Lung (tissue), 12 donors: ENCODE data around the gene PRKD2. TPM values are rescaled to one million over a fixed set of nuclear protein-coding genes. Genes with fewer than 3 reads are reported as not detected.

ENCODE experiments used
- ATAC-seq: fragments of 200-7000 bp; cut with Tn5 transposase; one replicate; pipeline ENCODE4 v1.9.1; 2020; ENCODE audit warnings: moderate number of reproducible peaks; ENCODE audit not compliant: insufficient read depth, low FRiP score
- DNase-seq, 3 donors: peaks; one replicate each; pipeline ENCODE4 v3.0.0-alpha.2; 2013 to 2017
- H3K27ac ChIP-seq, 2 donors: one replicate each; pipeline ENCODE4 v1.5.1; 2013; ENCODE audit warnings: mild to moderate bottlenecking in 2 of 2, moderate library complexity in 2 of 2, control low read depth in 1 of 2, inconsistent platforms in 1 of 2, low read depth in 1 of 2, low read length in 1 of 2
- H3K27me3 ChIP-seq, 3 donors: one replicate each; pipeline ENCODE4 v1.5.1; 2013; ENCODE audit warnings: low read length in 2 of 3; ENCODE audit not compliant: control insufficient read depth in 3 of 3, insufficient read depth in 3 of 3
- H3K36me3 ChIP-seq, 4 donors: one replicate each; pipeline ENCODE4 v1.5.1; 2013; ENCODE audit warnings: low read length in 4 of 4, mild to moderate bottlenecking in 1 of 4, moderate library complexity in 1 of 4; ENCODE audit not compliant: control insufficient read depth in 4 of 4, insufficient read depth in 4 of 4
- H3K4me1 ChIP-seq, 5 donors: one replicate each; pipeline ENCODE4 v1.5.1; 2013; ENCODE audit warnings: low read length in 5 of 5, mild to moderate bottlenecking in 2 of 5, moderate library complexity in 1 of 5; ENCODE audit not compliant: control insufficient read depth in 5 of 5, insufficient read depth in 5 of 5
- H3K4me3 ChIP-seq: one replicate; pipeline ENCODE4 v1.5.1; 2013; ENCODE audit warnings: mild to moderate bottlenecking, control low read depth, moderate library complexity
- H3K9ac ChIP-seq, 2 donors: one replicate each; pipeline ENCODE4 v1.5.1; 2013; ENCODE audit warnings: low read length in 2 of 2, control low read depth in 1 of 2; ENCODE audit not compliant: insufficient read depth in 1 of 2
- H3K9me3 ChIP-seq, 4 donors: one replicate each; pipeline ENCODE4 v1.5.1; 2013; ENCODE audit warnings: low read length in 3 of 4, mild to moderate bottlenecking in 1 of 4, moderate library complexity in 1 of 4; ENCODE audit not compliant: control insufficient read depth in 4 of 4, insufficient read depth in 3 of 4
- CTCF ChIP-seq: IDR thresholded peaks from 2 replicates; pipeline ENCODE4 v1.5.1; 2012; ENCODE audit warnings: mild to moderate bottlenecking; ENCODE audit errors: control extremely low read depth, extremely low read depth
- WGBS, 2 donors: extraction: QIAGEN DNeasy Blood & Tissue Kit; methylation state at CpG; one replicate each; pipeline ENCODE4 v1.1.7; 2013; 5-methylcytosine and 5-hydroxymethylcytosine counted together
- polyA plus RNA-seq, 2 donors: library from polyadenylated mRNA; stranded (reverse); fragments of 200-250 nt; gene quantifications; one replicate each; pipeline ENCODE4 v1.2.1, GENCODE V29; 2013
- total RNA-seq, 2 donors: library from RNA; depleted of rRNA in 1 of 2; stranded (reverse); fragments of >200 nt in 1 of 2; gene quantifications; one replicate each; pipeline ENCODE4 v1.2.1, GENCODE V29; 2014 to 2021
- donor health status: control.
- donor health status: control.
- donor health status: Bipolar disorder and iron deficiency.
- donor health status: healthy.
- donor health status: DM: yes; HTN: yes; CAD: no.

The PRKD2 gene
- total and polyA plus RNA-seq, 4 donors: 35.5 to 56.2 (median 45.1) TPM

GRCh38 chr19:46755077-46755852 lies 38.4 kb upstream of the PRKD2 start:
- H3K9ac ChIP-seq: no peak overlapping the region
- H3K4me1 ChIP-seq: peaks cover 0 to 6% (median 0%) of the 10 kb centered on the region in 5 donors
- peak in 1 of 3 donors; percentile 42 for DNase-seq
- 77 to 84% methylated on average over 39 of the region's 39 CpGs for WGBS, 2 donors
- no peak overlapping the region for H3K4me3 ChIP-seq
- peak; percentile 16 for ATAC-seq
- no peaks in the 10 kb centered on the region for H3K9me3 ChIP-seq
- H3K27ac ChIP-seq: peak overlapping the region in 1 of 2 donors; percentile 42
- no peaks in the 10 kb centered on the region for H3K27me3 ChIP-seq
- H3K36me3 ChIP-seq: peaks cover 5 to 18% (median 11%) of the 10 kb centered on the region in 4 donors
- TF ChIP-seq CTCF: no peak

- no peak overlapping the region for H3K27ac ChIP-seq
- no peak for ATAC-seq
These were observed 36.7 kb upstream of the PRKD2 start for GRCh38 chr19:46753420-46754155.

DNA sequence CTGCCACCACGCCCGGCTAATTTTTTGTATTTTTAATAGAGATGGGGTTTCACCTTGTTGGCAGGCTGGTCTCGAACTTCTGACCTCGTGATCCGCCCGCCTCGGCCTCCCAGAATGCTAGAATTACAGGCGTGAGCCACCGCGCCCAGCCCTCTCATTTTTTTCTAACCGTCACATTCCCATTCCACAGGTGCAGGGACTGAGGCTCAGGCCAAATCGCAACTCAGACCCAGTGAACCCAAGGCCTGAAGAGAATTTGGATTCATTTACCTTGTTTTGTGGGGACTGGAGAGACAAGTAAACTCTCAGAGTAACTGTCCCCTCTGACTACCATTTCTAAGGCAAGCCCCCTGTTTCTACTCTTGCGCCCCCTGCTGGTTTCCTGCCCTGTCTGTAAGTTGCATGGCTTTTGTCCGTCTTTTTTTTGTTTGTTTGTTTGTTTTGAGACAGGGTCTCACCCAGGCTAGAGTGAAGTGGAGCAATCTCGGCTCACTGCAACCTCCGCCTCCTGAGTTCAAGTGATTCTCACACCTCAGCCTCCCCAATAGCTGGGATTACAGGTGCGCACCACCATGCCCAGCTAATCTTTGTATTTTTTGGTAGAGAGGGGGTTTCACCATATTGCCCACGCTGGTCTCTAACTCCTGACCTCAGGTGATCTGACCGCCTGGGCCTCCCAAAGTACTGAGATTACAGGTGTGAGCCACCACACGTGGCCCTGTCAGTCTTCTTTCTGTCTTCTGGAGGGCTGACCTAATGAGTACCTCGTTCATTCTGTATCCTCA lies 31.6 kb upstream of the PRKD2 start:
- 87 to 90% methylated on average over 21 of the region's 21 CpGs for WGBS, 2 donors
- Histone ChIP-seq H3K27ac (no peak overlapping the region), H3K36me3 (peaks cover 0 to 7% (median 1%) of the 10 kb centered on the region in 4 donors), H3K27me3 (no peaks in the 10 kb centered on the region), H3K4me1 (peaks cover 4 to 15% (median 6%) of the 10 kb centered on the region in 5 donors), H3K9me3 (no peaks in the 10 kb centered on the region), H3K9ac (no peak overlapping the region), H3K4me3 (no peak overlapping the region)
- peak; percentile 22 for TF ChIP-seq CTCF
- DNase-seq (peak; percentile 54 to 62 (median 61)), ATAC-seq (no peak)

More at GRCh38 chr19:46753420-46754155, 36.7 kb upstream of the PRKD2 start:
- 34 to 41% methylated on average over 4 of the region's 4 CpGs for WGBS, 2 donors
- H3K27me3 ChIP-seq: no peaks in the 10 kb centered on the region
- H3K36me3 ChIP-seq: peaks cover 5 to 18% (median 12%) of the 10 kb centered on the region in 4 donors
- peak in 2 of 3 donors; percentile 55 to 57 for DNase-seq
- H3K4me3 ChIP-seq: no peak overlapping the region
- peaks cover 0 to 5% (median 0%) of the 10 kb centered on the region in 5 donors for H3K4me1 ChIP-seq
- no peaks in the 10 kb centered on the region for H3K9me3 ChIP-seq
- H3K9ac ChIP-seq: no peak overlapping the region
- peak; percentile 39 for TF ChIP-seq CTCF
